Measurements from ENCODE around the gene TMEM175.

Gene TMEM175

GRCh38 chr4:1001561-1002130 lies 69.4 kb downstream of the TMEM175 start:
- no peak for DNase-seq (ENCODE audit: low read depth in 4 of 4, low spot score in 1 of 4)

DNA sequence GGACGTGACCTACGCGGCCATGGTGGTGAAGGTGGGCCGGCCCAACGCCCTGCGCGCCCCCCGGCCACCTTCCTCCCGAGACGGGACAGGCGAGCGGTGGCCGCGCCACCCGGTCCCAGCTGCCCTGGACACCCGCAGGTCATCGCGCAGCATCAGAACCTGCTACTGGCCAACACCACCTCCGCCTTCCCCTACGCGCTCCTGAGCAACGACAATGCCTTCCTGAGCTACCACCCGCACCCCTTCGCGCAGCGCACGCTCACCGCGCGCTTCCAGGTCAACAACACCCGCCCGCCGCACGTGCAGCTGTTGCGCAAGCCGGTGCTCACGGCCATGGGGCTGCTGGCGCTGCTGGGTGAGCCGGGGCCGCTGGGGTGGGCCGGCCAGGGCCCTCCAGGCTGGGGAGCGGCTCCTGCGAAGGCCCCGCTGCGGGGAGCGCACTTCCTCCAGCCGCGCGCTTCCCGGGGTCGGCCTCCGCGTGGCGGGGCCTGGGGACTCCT lies 69.9 kb downstream of the TMEM175 start:
- no peak for DNase-seq (ENCODE audit: low read depth in 4 of 4, low spot score in 1 of 4)

- DNase-seq (ENCODE audit: low read depth in 4 of 4, low spot score in 1 of 4) = no peak
Measured at GRCh38 chr4:1002631-1003251, 70.5 kb downstream of the TMEM175 start.

- no peak for DNase-seq (ENCODE audit: low read depth in 4 of 4, low spot score in 1 of 4)
Measured at GRCh38 chr4:1003271-1004070, 71.2 kb downstream of the TMEM175 start.

- no peak for DNase-seq (ENCODE audit: low read depth in 4 of 4, low spot score in 1 of 4)
Measured at GRCh38 chr4:1004071-1004418, 71.8 kb downstream of the TMEM175 start.

- no peak for DNase-seq (ENCODE audit: low read depth in 4 of 4, low spot score in 1 of 4)
Measured at GRCh38 chr4:1004557-1005485, 72.6 kb downstream of the TMEM175 start.

- no peak for DNase-seq (ENCODE audit: low read depth in 4 of 4, low spot score in 1 of 4)
Measured at GRCh38 chr4:1006856-1007255, 74.6 kb downstream of the TMEM175 start.
